Subcutaneous adipose tissue (tissue), 4 donors: ENCODE data around the gene CSGALNACT2. TPM values are rescaled to one million over a fixed set of nuclear protein-coding genes. Genes with fewer than 3 reads are reported as not detected.

Experiments
- total RNA-seq, 4 donors: library from RNA; depleted of rRNA; stranded (reverse); fragments of >200 nt; gene quantifications; one replicate each; pipeline ENCODE4 v1.1.0, GENCODE V29; 2016
- TF ChIP-seq, protein P1 (sequence below): fragments of 450-650 bp; IDR thresholded peaks from one replicate; pipeline ENCODE4 v1.5.1; 2016; ENCODE audit warnings: low read depth, mild to moderate bottlenecking, control low read depth, antibody characterized with exemption, moderate library complexity

Gene CSGALNACT2
- total RNA-seq, 4 donors from 2014 or later = 23.9 to 94.3 (median 41.1) TPM

GRCh38 chr10:43203448-43204041 lies 65.3 kb downstream of the CSGALNACT2 start:
- TF ChIP-seq, protein P1, sequence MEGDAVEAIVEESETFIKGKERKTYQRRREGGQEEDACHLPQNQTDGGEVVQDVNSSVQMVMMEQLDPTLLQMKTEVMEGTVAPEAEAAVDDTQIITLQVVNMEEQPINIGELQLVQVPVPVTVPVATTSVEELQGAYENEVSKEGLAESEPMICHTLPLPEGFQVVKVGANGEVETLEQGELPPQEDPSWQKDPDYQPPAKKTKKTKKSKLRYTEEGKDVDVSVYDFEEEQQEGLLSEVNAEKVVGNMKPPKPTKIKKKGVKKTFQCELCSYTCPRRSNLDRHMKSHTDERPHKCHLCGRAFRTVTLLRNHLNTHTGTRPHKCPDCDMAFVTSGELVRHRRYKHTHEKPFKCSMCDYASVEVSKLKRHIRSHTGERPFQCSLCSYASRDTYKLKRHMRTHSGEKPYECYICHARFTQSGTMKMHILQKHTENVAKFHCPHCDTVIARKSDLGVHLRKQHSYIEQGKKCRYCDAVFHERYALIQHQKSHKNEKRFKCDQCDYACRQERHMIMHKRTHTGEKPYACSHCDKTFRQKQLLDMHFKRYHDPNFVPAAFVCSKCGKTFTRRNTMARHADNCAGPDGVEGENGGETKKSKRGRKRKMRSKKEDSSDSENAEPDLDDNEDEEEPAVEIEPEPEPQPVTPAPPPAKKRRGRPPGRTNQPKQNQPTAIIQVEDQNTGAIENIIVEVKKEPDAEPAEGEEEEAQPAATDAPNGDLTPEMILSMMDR = no peak

DNA sequence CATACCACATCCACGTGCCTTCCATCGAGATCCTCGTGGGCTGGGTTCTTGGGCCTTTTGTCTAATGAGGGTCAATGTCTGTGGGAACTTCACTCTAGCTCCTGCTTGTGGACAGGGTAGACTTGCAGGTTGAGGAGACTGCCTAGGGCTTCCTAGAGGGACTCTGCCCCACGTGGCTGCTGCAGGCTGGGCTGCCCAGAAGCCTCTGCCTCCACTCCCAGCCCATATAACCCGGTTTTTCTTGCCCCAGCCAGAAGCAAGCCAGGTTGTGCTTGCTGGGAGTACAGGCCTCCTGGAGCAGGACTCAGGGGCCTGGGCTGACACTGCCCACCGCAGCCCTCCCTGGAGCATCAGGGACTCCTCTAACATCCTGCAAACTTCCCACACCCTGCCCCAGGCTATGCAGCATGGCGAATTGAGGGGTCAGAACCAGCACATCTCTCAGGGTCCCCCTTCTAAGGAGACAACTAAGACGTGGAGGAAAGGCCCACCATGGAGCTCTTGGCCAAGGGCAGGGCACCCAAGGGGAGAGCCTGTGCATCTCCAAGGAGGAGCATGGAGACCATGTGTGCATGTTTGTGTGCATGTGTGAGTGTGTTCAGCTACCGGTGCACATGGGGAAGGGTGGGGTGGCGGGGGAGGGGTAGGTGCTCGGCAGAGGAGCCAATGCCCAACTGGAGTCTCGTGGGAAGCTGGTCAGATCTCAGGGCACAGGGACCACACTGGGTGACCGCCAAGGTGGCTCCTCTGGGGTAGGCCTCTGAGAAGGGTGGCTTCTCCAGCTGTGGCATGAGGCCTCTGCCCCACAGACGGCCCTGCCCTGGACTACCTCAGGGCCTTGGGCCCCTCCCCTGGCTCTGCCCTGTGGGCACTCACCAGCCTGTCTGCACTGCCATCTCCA lies 66.0 kb downstream of the CSGALNACT2 start:
- TF ChIP-seq, protein P1 = no peak

GRCh38 chr10:43204943-43205671 lies 66.9 kb downstream of the CSGALNACT2 start:
- TF ChIP-seq, protein P1 = no peak

DNA sequence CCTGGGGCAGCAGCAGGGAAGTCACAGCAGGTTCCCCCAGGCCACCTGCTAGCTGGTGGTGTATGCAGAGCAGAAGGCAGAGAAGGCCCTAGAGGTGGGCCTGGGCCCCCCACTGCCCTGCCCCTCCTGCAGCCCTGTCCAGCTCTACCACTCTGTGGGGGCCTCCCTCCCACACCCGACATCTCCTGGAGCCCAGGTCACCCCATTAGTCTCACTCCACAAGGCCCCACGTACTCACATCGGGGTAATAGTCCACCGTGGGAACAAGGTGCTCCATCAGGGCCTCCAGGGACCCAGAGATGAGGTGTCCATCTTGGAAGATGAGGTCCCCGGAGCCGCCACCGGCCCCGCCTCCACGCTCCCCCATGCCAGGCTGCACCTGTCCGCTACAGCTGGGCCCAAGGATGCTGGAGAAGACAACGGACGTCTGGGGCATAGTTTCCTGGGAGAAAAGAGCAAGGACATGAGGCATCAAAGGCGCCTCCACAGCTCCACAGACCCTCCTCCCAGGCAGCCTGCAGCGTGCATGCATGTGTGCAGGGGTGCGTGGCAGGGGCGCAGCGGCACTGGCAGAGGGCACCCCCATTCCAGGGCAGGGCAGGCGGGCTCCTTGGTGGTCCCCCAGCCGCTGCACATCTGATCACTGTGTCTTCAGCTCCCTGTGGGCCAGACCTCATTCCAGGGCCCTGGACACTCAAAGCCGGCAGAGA lies 67.6 kb downstream of the CSGALNACT2 start:
- TF ChIP-seq, protein P1 = no peak

- TF ChIP-seq, protein P1 = no peak
These were observed 68.4 kb downstream of the CSGALNACT2 start for GRCh38 chr10:43206391-43207235.
